Transverse colon (tissue), 4 donors: Measurements from ENCODE around the gene CCR5AS. TPM values are rescaled to one million over a fixed set of nuclear protein-coding genes. Genes with fewer than 3 reads are reported as not detected.

Experiments
- DNase-seq: peaks from one replicate; pipeline ENCODE4 v3.0.0-alpha.2; 2019
- H3K27ac ChIP-seq, 4 donors: fragments of 200-600 bp; sonication (generic); 2 replicates each; pipeline ENCODE4 v1.5.1; 2016 to 2018; ENCODE audit warnings: inconsistent platforms in 4 of 4
- H3K27me3 ChIP-seq: fragments of 200-600 bp; sonication (generic); 2 replicates; pipeline ENCODE4 v1.5.1; 2017; ENCODE audit warnings: inconsistent platforms
- H3K36me3 ChIP-seq, 4 donors: fragments of 200-600 bp; sonication (generic); 2 replicates each; pipeline ENCODE4 v1.5.1; 2017 to 2019; ENCODE audit warnings: inconsistent platforms in 4 of 4
- H3K4me1 ChIP-seq, 4 donors: fragments of 200-600 bp; sonication (generic); 2 replicates each; pipeline ENCODE4 v1.5.1; 2017 to 2020; ENCODE audit warnings: inconsistent platforms in 4 of 4
- H3K4me3 ChIP-seq, 4 donors: fragments of 200-600 bp; sonication (generic); 1 replicate in 1 of 4; 2 replicates in 3 of 4; pipeline versions ENCODE4 v1.5.1 to v1.6.1; 2017 to 2019; ENCODE audit warnings: inconsistent platforms in 4 of 4
- H3K9me3 ChIP-seq, 2 donors: fragments of 200-600 bp; sonication (generic); 2 replicates each; pipeline ENCODE4 v1.5.1; 2017 to 2019; ENCODE audit warnings: inconsistent platforms in 2 of 2
- CTCF ChIP-seq, 5 experiments: fragments of 200-600 bp in 3 of 5; fragments of 450-650 bp in 2 of 5; sonication (generic) in 3 of 5; IDR thresholded peaks; 1 replicate in 2 of 5; 2 replicates in 3 of 5; pipeline ENCODE4 v1.5.1; 2016 to 2017; ENCODE audit warnings: antibody characterized with exemption in 5 of 5, inconsistent platforms in 3 of 5, mild to moderate bottlenecking in 2 of 5, moderate library complexity in 1 of 5
- EP300 ChIP-seq: sonication (generic); formaldehyde crosslinking; IDR thresholded peaks from one replicate; pipeline ENCODE4 v1.6.1; 2017; ENCODE audit warnings: antibody characterized with exemption, low read depth
- POLR2A ChIP-seq: fragments of 450-650 bp; IDR thresholded peaks from one replicate; pipeline ENCODE4 v1.6.1; 2016; ENCODE audit warnings: antibody characterized with exemption, mild to moderate bottlenecking, moderate library complexity
- POLR2AphosphoS5 ChIP-seq, 3 donors: sonication (generic); formaldehyde crosslinking; IDR thresholded peaks; one replicate each; pipeline ENCODE4 v1.6.1; 2016; ENCODE audit warnings: antibody characterized with exemption in 3 of 3
- in situ Hi-C, 4 donors: fragments of 200-750 bp; cut with MboI; loops; one replicate each; pipeline versions ENCODE4 v1.15.0 to v1.15.1; 2017; ENCODE audit warnings: low sequenced_read_pairs in 3 of 4, low pct_ligation_motif_present in 1 of 4, low pct_unique_long_range_greater_than_20kb in 1 of 4
- intact Hi-C: fragments of 100-400 bp; cut with DNase I; formaldehyde crosslinking; loops from one replicate; pipeline ENCODE4 v1.15.1; 2023; ENCODE audit warnings: low total_unique reads
- total RNA-seq, 4 donors: library from RNA; depleted of rRNA; stranded (reverse); fragments of >200 nt; gene quantifications; one replicate each; pipeline ENCODE4 v1.1.0, GENCODE V29; 2016

The CCR5AS gene

DNA sequence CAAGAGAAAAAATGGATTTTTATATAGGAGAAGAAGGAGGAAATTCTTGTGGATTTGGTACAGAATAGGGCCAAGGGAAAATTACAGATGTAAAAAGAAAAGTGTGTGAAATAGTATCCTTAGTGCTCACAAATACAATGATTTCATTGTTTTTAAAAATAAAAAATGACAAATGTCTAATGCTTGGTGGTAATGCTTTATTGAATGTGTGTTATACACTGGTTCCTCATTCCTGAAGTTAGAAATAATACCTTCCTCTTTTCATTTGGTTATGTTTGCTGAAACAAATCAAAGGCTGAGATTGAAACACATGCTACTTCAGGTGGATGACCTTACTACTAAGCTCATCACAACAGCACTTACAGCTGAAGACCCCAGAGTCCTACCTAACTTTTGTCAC, 90.7 kb downstream of the CCR5AS start:
- Histone ChIP-seq H3K4me3 (no peak overlapping the region), H3K27ac (no peak overlapping the region), H3K9me3 (no peaks in the 10 kb centered on the region), H3K4me1 (no peaks in the 10 kb centered on the region), H3K36me3 (no peaks in the 10 kb centered on the region), H3K27me3 (no peaks in the 10 kb centered on the region)
- DNase-seq: no peak
- TF ChIP-seq CTCF (IDR thresholded peaks at IDR 0.05) (no peak), POLR2AphosphoS5 (IDR thresholded peaks at IDR 0.05) (no peak), POLR2A (no peak), EP300 (no peak)
- in situ Hi-C loops: no loop called here
- intact Hi-C loops: no loop called here

- no peaks in the 10 kb centered on the region for H3K9me3 ChIP-seq
- no peaks in the 10 kb centered on the region for H3K27me3 ChIP-seq
- in situ Hi-C loops: no loop called here
- DNase-seq: no peak
- H3K27ac ChIP-seq: no peak overlapping the region
- no peak for TF ChIP-seq EP300
- no peak for TF ChIP-seq CTCF (IDR thresholded peaks at IDR 0.05)
- TF ChIP-seq POLR2A: no peak
- TF ChIP-seq POLR2AphosphoS5 (IDR thresholded peaks at IDR 0.05): no peak
- H3K4me3 ChIP-seq: no peak overlapping the region
- no peaks in the 10 kb centered on the region for H3K4me1 ChIP-seq
- intact Hi-C loops: no loop called here
- H3K36me3 ChIP-seq: no peaks in the 10 kb centered on the region
Measured at GRCh38 chr3:46314517-46314916, 92.3 kb downstream of the CCR5AS start.

Other genes starting within 250 kb of the CCR5AS start
- 1 to 10 TPM in 3 of 4 donors, not detected in 1; 1.9 to 4.4 (median 3.3) TPM for gene CCR1, start 198.8 kb downstream of the CCR5AS start, total RNA-seq
- gene CCR3, start 164.6 kb downstream of the CCR5AS start, total RNA-seq: not detected
- gene CCR2, start 53.0 kb downstream of the CCR5AS start, total RNA-seq: 1 to 10 TPM in 2 of 4 donors, not detected in 2; 1.8 to 4.6 TPM
- 1 to 10 TPM in 3 of 4 donors, not detected in 1; 1.1 to 3.7 (median 1.4) TPM for gene CCR5, start 36.1 kb downstream of the CCR5AS start, total RNA-seq
- gene CCRL2, start 193 bp upstream of the CCR5AS start, total RNA-seq: 10 to 100 TPM in 2 of 4 donors, 1 to 10 TPM in 2; 2.6 to 13.9 (median 9.8) TPM
- gene LTF, start 57.8 kb upstream of the CCR5AS start, total RNA-seq: 1 to 10 TPM in 1 of 4 donors, under 1 TPM in 1, not detected in 2; 0.14 to 3.3 TPM
- gene RTP3, start 90.9 kb upstream of the CCR5AS start, total RNA-seq: not detected
- gene LRRC2, start 159.2 kb upstream of the CCR5AS start, total RNA-seq: 1 to 10 TPM in 2 of 4 donors, under 1 TPM in 1, not detected in 1; 1.00 to 2.0 (median 1.6) TPM
- not detected for gene FAM240A, start 205.5 kb upstream of the CCR5AS start, total RNA-seq